Measurements from ENCODE around the gene ADM5.

ADM5 gene

GRCh38 chr19:49682274-49682673 lies 7.1 kb upstream of the ADM5 start:
- H3K4me3 ChIP-seq (ENCODE audit: low read depth, low read length), result no peak overlapping the region
- TF ChIP-seq CTCF (IDR thresholded peaks at IDR 0.05; ENCODE audit: borderline replicate concordance, insufficient read depth, low read depth, low read length), result no peak

DNA sequence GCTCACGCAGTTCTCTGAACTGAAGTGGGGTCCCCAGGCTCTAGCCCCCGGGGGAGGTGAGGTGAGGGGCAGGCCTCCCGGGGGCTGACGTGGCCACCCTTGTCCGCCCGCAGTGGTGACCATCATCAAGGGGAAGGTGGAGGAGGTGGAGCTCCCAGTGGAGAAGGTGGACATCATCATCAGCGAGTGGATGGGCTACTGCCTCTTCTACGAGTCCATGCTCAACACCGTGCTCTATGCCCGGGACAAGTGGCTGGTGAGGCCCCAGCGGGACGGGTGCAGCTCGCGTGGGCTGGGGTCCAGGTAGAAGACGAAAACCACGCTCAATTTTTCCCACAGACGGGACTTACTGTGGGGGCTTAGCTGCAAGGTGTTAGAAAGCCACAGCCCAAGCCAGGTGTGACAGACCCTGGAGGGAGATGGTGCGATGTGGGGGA lies 5.6 kb upstream of the ADM5 start:
- H3K4me3 ChIP-seq (ENCODE audit: low read depth, low read length), result no peak overlapping the region
- TF ChIP-seq CTCF (IDR thresholded peaks at IDR 0.05; ENCODE audit: borderline replicate concordance, insufficient read depth, low read depth, low read length), result no peak

DNA sequence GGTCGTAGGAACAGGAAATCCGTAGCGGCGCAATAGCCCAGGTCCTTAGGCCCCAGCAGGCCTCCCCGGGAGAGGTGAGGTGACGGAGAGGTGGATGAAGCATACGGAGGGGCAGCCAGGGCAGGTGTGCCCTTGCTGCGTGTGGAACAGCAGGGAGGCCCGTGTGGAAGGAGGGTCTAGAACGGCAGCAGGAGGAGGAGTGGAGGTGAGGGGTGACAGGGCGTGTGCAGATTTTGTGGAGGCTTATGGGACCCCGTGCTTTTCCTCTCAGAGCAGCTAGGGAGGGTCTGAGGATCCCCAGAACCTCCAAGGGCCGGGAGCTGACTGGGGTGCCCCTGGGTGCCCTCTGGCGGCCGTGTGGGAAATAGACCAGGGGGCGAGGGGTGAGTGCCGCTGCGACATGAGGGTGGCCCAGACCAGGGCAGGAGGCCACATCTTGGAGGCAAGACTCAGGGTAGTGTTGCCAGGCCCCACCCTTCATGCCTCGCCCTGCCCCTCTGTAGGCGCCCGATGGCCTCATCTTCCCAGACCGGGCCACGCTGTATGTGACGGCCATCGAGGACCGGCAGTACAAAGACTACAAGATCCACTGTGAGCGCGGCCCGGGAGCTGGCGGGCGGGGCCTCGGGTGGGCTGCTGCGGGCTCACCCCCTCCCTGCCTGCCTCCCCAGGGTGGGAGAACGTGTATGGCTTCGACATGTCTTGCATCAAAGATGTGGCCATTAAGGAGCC lies 5.0 kb upstream of the ADM5 start:
- TF ChIP-seq CTCF (IDR thresholded peaks at IDR 0.05; ENCODE audit: borderline replicate concordance, insufficient read depth, low read depth, low read length), result peak; percentile 79
- H3K4me3 ChIP-seq (ENCODE audit: low read depth, low read length), result no peak overlapping the region

DNA sequence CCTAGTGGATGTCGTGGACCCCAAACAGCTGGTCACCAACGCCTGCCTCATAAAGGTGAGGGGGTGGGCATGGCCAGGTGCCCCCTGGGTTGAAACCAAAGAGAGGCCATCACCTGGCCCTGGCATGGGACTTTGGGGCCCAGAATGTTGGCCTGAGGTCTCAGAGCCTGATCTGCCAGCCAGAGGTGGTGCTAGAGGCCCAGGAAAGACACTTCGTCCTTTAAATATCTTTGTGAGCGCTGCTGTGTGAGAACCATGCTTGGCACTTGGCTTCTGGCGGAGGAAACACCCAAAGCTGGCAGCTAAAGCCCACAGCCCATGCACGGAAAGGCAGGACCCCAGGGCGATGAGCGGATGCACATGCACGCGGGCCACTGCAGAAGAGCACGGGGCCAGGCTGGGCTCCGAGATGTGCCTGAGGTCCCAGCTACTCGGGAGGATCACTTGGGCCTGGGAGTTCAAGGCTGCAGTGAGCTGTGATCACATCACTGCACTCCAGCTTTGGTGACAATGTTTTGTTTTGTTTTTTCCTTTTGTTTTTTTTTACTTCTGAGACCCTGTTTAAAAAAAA lies 4.3 kb upstream of the ADM5 start:
- H3K4me3 ChIP-seq (ENCODE audit: low read depth, low read length), result no peak overlapping the region
- TF ChIP-seq CTCF (IDR thresholded peaks at IDR 0.05; ENCODE audit: borderline replicate concordance, insufficient read depth, low read depth, low read length), result no peak

DNA sequence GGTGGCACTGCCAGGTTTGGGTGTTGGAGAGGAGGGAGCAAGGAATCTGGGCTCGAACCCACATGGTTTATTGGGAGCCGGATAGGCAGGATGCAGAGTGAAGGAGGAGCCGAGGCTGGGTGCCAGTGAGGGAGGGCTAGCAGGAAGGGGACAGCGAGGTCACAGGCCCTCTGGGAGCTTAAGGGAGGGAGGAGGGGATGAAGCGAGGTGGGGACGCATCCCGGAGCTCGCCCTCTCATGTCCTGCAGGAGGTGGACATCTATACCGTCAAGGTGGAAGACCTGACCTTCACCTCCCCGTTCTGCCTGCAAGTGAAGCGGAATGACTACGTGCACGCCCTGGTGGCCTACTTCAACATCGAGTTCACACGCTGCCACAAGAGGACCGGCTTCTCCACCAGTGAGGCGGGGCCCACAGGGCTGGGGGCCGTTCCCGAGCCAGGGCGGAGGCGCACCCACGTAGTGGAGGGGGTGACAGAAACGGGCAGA lies 3.5 kb upstream of the ADM5 start:
- no peak overlapping the region for H3K4me3 ChIP-seq (ENCODE audit: low read depth, low read length)
- TF ChIP-seq CTCF (IDR thresholded peaks at IDR 0.05; ENCODE audit: borderline replicate concordance, insufficient read depth, low read depth, low read length), result no peak

GRCh38 chr19:49686503-49687088 lies 2.8 kb upstream of the ADM5 start:
- no peak for TF ChIP-seq CTCF (IDR thresholded peaks at IDR 0.05; ENCODE audit: borderline replicate concordance, insufficient read depth, low read depth, low read length)

More at GRCh38 chr19:49686503-49687088, 2.8 kb upstream of the ADM5 start:
- H3K4me3 ChIP-seq (ENCODE audit: low read depth, low read length), result no peak overlapping the region

All from GM12875 (cell line).